GM13977 (cell line): ENCODE data around the gene SAP30BP.

Experiments used
- DNase-seq: peaks from one replicate; pipeline ENCODE4 v3.0.0; 2012; ENCODE audit warnings: low spot score
- CTCF ChIP-seq: IDR thresholded peaks from 2 replicates; pipeline ENCODE4 v1.5.1; 2012; ENCODE audit warnings: mild to moderate bottlenecking, control low read depth; ENCODE audit not compliant: insufficient read depth; ENCODE audit errors: extremely low read depth, missing control alignments
- in situ Hi-C: fragments of 300-500 bp; cut with MboI; formaldehyde crosslinking; loops from one replicate; pipeline ENCODE4 v1.12.0; 2022; ENCODE audit warnings: low sequenced_read_pairs, low pct_unique_long_range_greater_than_20kb, mixed read lengths, inconsistent platforms; ENCODE audit not compliant: unreplicated experiment

Gene SAP30BP

GRCh38 chr17:75731716-75732498, 64.8 kb downstream of the SAP30BP start:
- in situ Hi-C loops, result no loop called here
- no peak for DNase-seq
- TF ChIP-seq CTCF, result no peak

- TF ChIP-seq CTCF, result no peak
- DNase-seq, result no peak
- in situ Hi-C loops, result no loop called here
Observed at GRCh38 chr17:75733471-75733870, 66.3 kb downstream of the SAP30BP start.

GRCh38 chr17:75734674-75735294, 67.6 kb downstream of the SAP30BP start:
- TF ChIP-seq CTCF, result no peak
- DNase-seq, result no peak
- in situ Hi-C loops, result no loop called here

GRCh38 chr17:75736173-75736835, 69.2 kb downstream of the SAP30BP start:
- in situ Hi-C loops, result no loop called here
- TF ChIP-seq CTCF, result no peak
- DNase-seq, result no peak

- no peak for TF ChIP-seq CTCF
- in situ Hi-C loops, result no loop called here
- no peak for DNase-seq
Observed at GRCh38 chr17:75737133-75737962, 70.2 kb downstream of the SAP30BP start.

GRCh38 chr17:75738218-75738802, 71.2 kb downstream of the SAP30BP start:
- in situ Hi-C loops, result no loop called here
- DNase-seq, result no peak
- TF ChIP-seq CTCF, result no peak
